Endothelial cell (in vitro differentiated cells): ENCODE results near the gene OSBPL2. TPM values are rescaled to one million over a fixed set of nuclear protein-coding genes. Genes with fewer than 3 reads are reported as not detected.

Experiments used
- DNase-seq: peaks from one replicate; pipeline ENCODE4 v3.0.0; 2021; ENCODE audit warnings: low spot score
- H3K27ac Mint-ChIP-seq: one replicate; pipeline ENCODE4 v1.8.0; 2021; ENCODE audit warnings: mixed read lengths, inconsistent platforms; ENCODE audit not compliant: unreplicated experiment
- H3K27me3 Mint-ChIP-seq: one replicate; pipeline ENCODE4 v1.8.0; 2021; ENCODE audit warnings: mild to moderate bottlenecking, moderate library complexity, mixed read lengths, inconsistent platforms; ENCODE audit not compliant: unreplicated experiment
- H3K36me3 Mint-ChIP-seq: one replicate; pipeline ENCODE4 v1.8.0; 2021; ENCODE audit warnings: mild to moderate bottlenecking, low read depth, mixed read lengths, inconsistent platforms; ENCODE audit not compliant: unreplicated experiment
- H3K4me1 Mint-ChIP-seq: one replicate; pipeline ENCODE4 v1.8.0; 2021; ENCODE audit warnings: mild to moderate bottlenecking, mixed read lengths, inconsistent platforms; ENCODE audit not compliant: unreplicated experiment
- H3K4me3 Mint-ChIP-seq: one replicate; pipeline ENCODE4 v1.8.0; 2021; ENCODE audit warnings: mild to moderate bottlenecking, mixed read lengths, inconsistent platforms; ENCODE audit not compliant: unreplicated experiment
- H3K9me3 Mint-ChIP-seq: one replicate; pipeline ENCODE4 v1.8.0; 2021; ENCODE audit warnings: mixed read lengths, inconsistent platforms; ENCODE audit not compliant: unreplicated experiment
- CTCF ChIP-seq: fragments of 200-600 bp; sonication (generic); IDR thresholded peaks from one replicate; pipeline ENCODE4 v1.5.0; 2021; ENCODE audit warnings: antibody characterized with exemption; ENCODE audit not compliant: unreplicated experiment
- total RNA-seq: library from RNA; stranded (reverse); fragmentation: NEBNext Ultra II Directional; extraction: Animal tissue kit (Norgen Biotek cat#: 25700); gene quantifications from one replicate; pipeline ENCODE4 v1.2.1, GENCODE V29; 2021; ENCODE audit not compliant: unreplicated experiment

OSBPL2 gene
- total RNA-seq, 1 donor from 2014 or later = 39.5 TPM

GRCh38 chr20:62316331-62317166 lies 78.2 kb downstream of the OSBPL2 start:
- Mint-ChIP-seq H3K4me1 (no peaks in the 10 kb centered on the region), H3K9me3 (no peaks in the 10 kb centered on the region), H3K4me3 (no peak overlapping the region), H3K27me3 (peaks cover 8% of the 10 kb centered on the region), H3K27ac (no peak overlapping the region), H3K36me3 (no peaks in the 10 kb centered on the region)
- no peak for TF ChIP-seq CTCF
- DNase-seq = no peak

- Mint-ChIP-seq H3K9me3 (no peaks in the 10 kb centered on the region), H3K27ac (no peak overlapping the region), H3K27me3 (peaks cover 8% of the 10 kb centered on the region), H3K4me3 (no peak overlapping the region), H3K36me3 (no peaks in the 10 kb centered on the region), H3K4me1 (no peaks in the 10 kb centered on the region)
- TF ChIP-seq CTCF = no peak
- DNase-seq = no peak
Measured at GRCh38 chr20:62317167-62317655, 78.9 kb downstream of the OSBPL2 start.

GRCh38 chr20:62318400-62319345 lies 80.4 kb downstream of the OSBPL2 start:
- H3K9me3 Mint-ChIP-seq = no peaks in the 10 kb centered on the region
- H3K27me3 Mint-ChIP-seq = peaks cover 8% of the 10 kb centered on the region
- H3K27ac Mint-ChIP-seq = no peak overlapping the region
- H3K36me3 Mint-ChIP-seq = no peaks in the 10 kb centered on the region
- no peak for TF ChIP-seq CTCF
- DNase-seq = no peak
- H3K4me3 Mint-ChIP-seq = no peak overlapping the region
- H3K4me1 Mint-ChIP-seq = no peaks in the 10 kb centered on the region

- Mint-ChIP-seq H3K4me3 (no peak overlapping the region), H3K9me3 (no peaks in the 10 kb centered on the region), H3K36me3 (no peaks in the 10 kb centered on the region), H3K4me1 (no peaks in the 10 kb centered on the region), H3K27ac (no peak overlapping the region), H3K27me3 (peaks cover 8% of the 10 kb centered on the region)
- TF ChIP-seq CTCF = no peak
- DNase-seq = no peak
Measured at GRCh38 chr20:62319346-62319909, 81.1 kb downstream of the OSBPL2 start.
